Liver (tissue), 9 donors: ENCODE results near the gene CAV1. TPM values are rescaled to one million over a fixed set of nuclear protein-coding genes. Genes with fewer than 3 reads are reported as not detected.

Source experiments
- DNase-seq: peaks from one replicate; pipeline ENCODE4 v3.0.0-alpha.2; 2017; ENCODE audit warnings: low spot score
- H3K27ac ChIP-seq, 2 donors: one replicate each; pipeline ENCODE4 v1.7.0; 2013; ENCODE audit warnings: inconsistent platforms in 2 of 2, low read length in 2 of 2, control low read depth in 1 of 2, low read depth in 1 of 2, mild to moderate bottlenecking in 1 of 2
- H3K27me3 ChIP-seq, 4 donors: one replicate each; pipeline versions ENCODE4 v1.6.1 to v1.7.0; 2013; ENCODE audit warnings: low read length in 3 of 4, inconsistent platforms in 1 of 4, mild to moderate bottlenecking in 1 of 4, moderate library complexity in 1 of 4; ENCODE audit not compliant: control insufficient read depth in 4 of 4, insufficient read depth in 4 of 4
- H3K36me3 ChIP-seq, 4 donors: one replicate each; pipeline versions ENCODE4 v1.6.1 to v1.7.0; 2013; ENCODE audit warnings: low read length in 3 of 4, mild to moderate bottlenecking in 3 of 4, low read depth in 1 of 4, moderate library complexity in 1 of 4; ENCODE audit not compliant: control insufficient read depth in 4 of 4, insufficient read depth in 3 of 4
- H3K4me1 ChIP-seq, 4 donors: one replicate each; pipeline versions ENCODE4 v1.6.1 to v1.7.0; 2013; ENCODE audit warnings: low read length in 3 of 4, mild to moderate bottlenecking in 3 of 4, moderate library complexity in 1 of 4; ENCODE audit not compliant: control insufficient read depth in 4 of 4, insufficient read depth in 4 of 4
- H3K4me3 ChIP-seq, 3 donors: one replicate each; pipeline versions ENCODE4 v1.6.1 to v1.7.0; 2013; ENCODE audit warnings: low read length in 3 of 3, control low read depth in 1 of 3, low read depth in 1 of 3, mild to moderate bottlenecking in 1 of 3
- H3K9ac ChIP-seq, 2 donors: one replicate each; pipeline ENCODE4 v1.7.0; 2013; ENCODE audit warnings: low read length in 2 of 2, mild to moderate bottlenecking in 2 of 2, moderate library complexity in 2 of 2, control low read depth in 1 of 2, low read depth in 1 of 2
- H3K9me3 ChIP-seq, 4 donors: one replicate each; pipeline versions ENCODE4 v1.6.1 to v1.7.0; 2013; ENCODE audit warnings: low read length in 3 of 4; ENCODE audit not compliant: control insufficient read depth in 4 of 4
- CTCF ChIP-seq: fragments of 150-350 bp; IDR thresholded peaks from 2 replicates; pipeline ENCODE4 v1.5.1; 2017; ENCODE audit warnings: improper control_type of control experiment, low read depth, low read length; ENCODE audit not compliant: missing input control
- EGR1 ChIP-seq, 2 donors: IDR thresholded peaks; 2 replicates each; pipeline ENCODE4 v1.6.1; 2016 to 2018; ENCODE audit warnings: antibody characterized with exemption in 2 of 2, low read depth in 2 of 2
- FOXA1 ChIP-seq: IDR thresholded peaks from 2 replicates; pipeline ENCODE4 v1.6.1; 2016; ENCODE audit warnings: antibody characterized with exemption
- FOXA2 ChIP-seq: IDR thresholded peaks from 2 replicates; pipeline ENCODE4 v1.6.1; 2016; ENCODE audit warnings: antibody characterized with exemption
- HNF4A ChIP-seq, 2 donors: conservative IDR thresholded peaks; 2 replicates each; pipeline ENCODE4 v1.6.1; 2016; ENCODE audit warnings: antibody characterized with exemption in 2 of 2, mild to moderate bottlenecking in 2 of 2
- HNF4G ChIP-seq: IDR thresholded peaks from 2 replicates; pipeline ENCODE4 v1.6.1; 2016; ENCODE audit warnings: antibody characterized with exemption
- JUND ChIP-seq, 2 donors: IDR thresholded peaks; 2 replicates each; pipeline ENCODE4 v1.6.1; 2016; ENCODE audit warnings: antibody characterized with exemption in 2 of 2
- NR2F2 ChIP-seq: IDR thresholded peaks from 2 replicates; pipeline ENCODE4 v1.6.1; 2016; ENCODE audit warnings: antibody characterized with exemption
- RAD21 ChIP-seq, 2 donors: IDR thresholded peaks; 2 replicates each; pipeline ENCODE4 v1.6.1; 2016; ENCODE audit warnings: antibody characterized with exemption in 2 of 2, mild to moderate bottlenecking in 2 of 2
- SP1 ChIP-seq: IDR thresholded peaks from 2 replicates; pipeline ENCODE4 v1.6.1; 2018; ENCODE audit warnings: antibody characterized with exemption, mild to moderate bottlenecking
- YY1 ChIP-seq: IDR thresholded peaks from 2 replicates; pipeline ENCODE4 v1.6.1; 2016; ENCODE audit warnings: antibody characterized with exemption, mild to moderate bottlenecking
- WGBS: extraction: QIAGEN DNeasy Blood & Tissue Kit; methylation state at CpG from one replicate; pipeline ENCODE4 v1.1.7; 2013; 5-methylcytosine and 5-hydroxymethylcytosine counted together
- polyA plus RNA-seq, 2 donors: library from polyadenylated mRNA; stranded (reverse) in 1 of 2; unstranded in 1 of 2; fragments of 200-250 nt in 1 of 2; fragments of >200 nt in 1 of 2; fragmentation: Nextera tagmentation in 1 of 2; extraction: Ambion mirVana in 1 of 2; gene quantifications; one replicate each; pipeline versions ENCODE4 v1.2.1 to v1.2.3, GENCODE V29; 2013 to 2015
- total RNA-seq, 2 donors: library from RNA; depleted of rRNA; stranded (reverse); fragments of >200 nt; gene quantifications; one replicate each; pipeline ENCODE4 v1.2.3, GENCODE V29; 2014
- TF ChIP-seq, protein P1 (sequence below): IDR thresholded peaks from 2 replicates; pipeline ENCODE4 v1.6.1; 2016; ENCODE audit warnings: antibody characterized with exemption, mild to moderate bottlenecking
- TF ChIP-seq, protein P2 (sequence below): IDR thresholded peaks from 2 replicates; pipeline ENCODE4 v1.6.1; 2016; ENCODE audit warnings: antibody characterized with exemption
- TF ChIP-seq, protein P3 (sequence below): IDR thresholded peaks from 2 replicates; pipeline ENCODE4 v1.6.1; 2016; ENCODE audit warnings: antibody characterized with exemption
- donor health status: healthy.
- donor health status: healthy.
- donor health status: healthy.
- donor health status: healthy.
- donor health status: healthy.

The CAV1 gene
- total and polyA plus RNA-seq, 4 donors, result 9.9 to 13.4 (median 11.6) TPM

DNA sequence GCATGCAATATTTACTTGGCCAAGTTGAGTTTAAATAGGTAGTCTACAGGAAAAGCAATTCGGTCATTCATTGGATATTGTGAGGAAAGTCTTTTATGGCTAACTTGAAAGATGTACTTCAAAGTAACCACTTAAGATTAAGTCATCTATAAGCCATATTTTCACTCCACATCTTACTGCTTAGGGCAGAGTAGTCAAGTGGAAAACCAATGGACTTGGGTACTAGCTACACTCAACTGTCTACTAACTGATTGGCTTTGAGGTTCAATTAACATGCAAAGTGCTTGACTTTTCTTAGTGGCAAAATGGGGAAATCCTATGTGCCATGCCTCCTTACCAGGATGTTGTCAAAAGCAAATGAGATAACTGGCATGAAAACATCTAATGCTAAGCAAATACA, 51.0 kb downstream of the CAV1 start:
- H3K9ac ChIP-seq, result no peak overlapping the region
- H3K9me3 ChIP-seq, result no peaks in the 10 kb centered on the region
- no peak for DNase-seq
- no peaks in the 10 kb centered on the region for H3K36me3 ChIP-seq
- TF ChIP-seq, protein P1, sequence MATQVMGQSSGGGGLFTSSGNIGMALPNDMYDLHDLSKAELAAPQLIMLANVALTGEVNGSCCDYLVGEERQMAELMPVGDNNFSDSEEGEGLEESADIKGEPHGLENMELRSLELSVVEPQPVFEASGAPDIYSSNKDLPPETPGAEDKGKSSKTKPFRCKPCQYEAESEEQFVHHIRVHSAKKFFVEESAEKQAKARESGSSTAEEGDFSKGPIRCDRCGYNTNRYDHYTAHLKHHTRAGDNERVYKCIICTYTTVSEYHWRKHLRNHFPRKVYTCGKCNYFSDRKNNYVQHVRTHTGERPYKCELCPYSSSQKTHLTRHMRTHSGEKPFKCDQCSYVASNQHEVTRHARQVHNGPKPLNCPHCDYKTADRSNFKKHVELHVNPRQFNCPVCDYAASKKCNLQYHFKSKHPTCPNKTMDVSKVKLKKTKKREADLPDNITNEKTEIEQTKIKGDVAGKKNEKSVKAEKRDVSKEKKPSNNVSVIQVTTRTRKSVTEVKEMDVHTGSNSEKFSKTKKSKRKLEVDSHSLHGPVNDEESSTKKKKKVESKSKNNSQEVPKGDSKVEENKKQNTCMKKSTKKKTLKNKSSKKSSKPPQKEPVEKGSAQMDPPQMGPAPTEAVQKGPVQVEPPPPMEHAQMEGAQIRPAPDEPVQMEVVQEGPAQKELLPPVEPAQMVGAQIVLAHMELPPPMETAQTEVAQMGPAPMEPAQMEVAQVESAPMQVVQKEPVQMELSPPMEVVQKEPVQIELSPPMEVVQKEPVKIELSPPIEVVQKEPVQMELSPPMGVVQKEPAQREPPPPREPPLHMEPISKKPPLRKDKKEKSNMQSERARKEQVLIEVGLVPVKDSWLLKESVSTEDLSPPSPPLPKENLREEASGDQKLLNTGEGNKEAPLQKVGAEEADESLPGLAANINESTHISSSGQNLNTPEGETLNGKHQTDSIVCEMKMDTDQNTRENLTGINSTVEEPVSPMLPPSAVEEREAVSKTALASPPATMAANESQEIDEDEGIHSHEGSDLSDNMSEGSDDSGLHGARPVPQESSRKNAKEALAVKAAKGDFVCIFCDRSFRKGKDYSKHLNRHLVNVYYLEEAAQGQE, result no peak
- TF ChIP-seq SP1 (no peak), EGR1 (IDR thresholded peaks at IDR 0.05; ENCODE audit: low read depth in 2 of 2) (no peak), JUND (IDR thresholded peaks at IDR 0.05) (no peak), NR2F2 (no peak)
- no peak overlapping the region for H3K4me3 ChIP-seq
- WGBS, result 93% methylated on average over 1 of the region's 1 CpG
- peaks cover 0 to 6% (median 0%) of the 10 kb centered on the region in 4 donors for H3K4me1 ChIP-seq
- no peak overlapping the region for H3K27ac ChIP-seq
- H3K27me3 ChIP-seq, result no peaks in the 10 kb centered on the region

GRCh38 chr7:116576350-116577319, 51.8 kb downstream of the CAV1 start:
- Histone ChIP-seq H3K27me3 (no peaks in the 10 kb centered on the region), H3K9ac (no peak overlapping the region), H3K9me3 (no peaks in the 10 kb centered on the region), H3K4me1 (peaks cover 0 to 4% (median 0%) of the 10 kb centered on the region in 4 donors), H3K4me3 (no peak overlapping the region), H3K36me3 (no peaks in the 10 kb centered on the region), H3K27ac (peak overlapping the region; percentile 14 to 54)
- WGBS, result 79% methylated on average over 7 of the region's 7 CpGs
- DNase-seq, result no peak
- TF ChIP-seq JUND (IDR thresholded peaks at IDR 0.05) (peak in 1 of 2 donors; percentile 10), HNF4A (conservative IDR thresholded peaks at IDR 0.05) (no peak)

- no peak overlapping the region for H3K4me3 ChIP-seq
- H3K27ac ChIP-seq, result peak overlapping the region; percentile 14 to 54
- no peak for DNase-seq
- H3K4me1 ChIP-seq, result no peaks in the 10 kb centered on the region
- WGBS, result 66% methylated on average over 6 of the region's 6 CpGs
- no peak overlapping the region for H3K9ac ChIP-seq
- no peaks in the 10 kb centered on the region for H3K27me3 ChIP-seq
- no peaks in the 10 kb centered on the region for H3K36me3 ChIP-seq
- no peaks in the 10 kb centered on the region for H3K9me3 ChIP-seq
- TF ChIP-seq NR2F2 (no peak), JUND (IDR thresholded peaks at IDR 0.05) (no peak), FOXA1 (no peak), YY1 (no peak), RAD21 (IDR thresholded peaks at IDR 0.05) (no peak), HNF4A (conservative IDR thresholded peaks at IDR 0.05) (no peak), HNF4G (no peak), EGR1 (IDR thresholded peaks at IDR 0.05; ENCODE audit: low read depth in 2 of 2) (no peak), FOXA2 (no peak), CTCF (no peak)
- TF ChIP-seq, protein P2, sequence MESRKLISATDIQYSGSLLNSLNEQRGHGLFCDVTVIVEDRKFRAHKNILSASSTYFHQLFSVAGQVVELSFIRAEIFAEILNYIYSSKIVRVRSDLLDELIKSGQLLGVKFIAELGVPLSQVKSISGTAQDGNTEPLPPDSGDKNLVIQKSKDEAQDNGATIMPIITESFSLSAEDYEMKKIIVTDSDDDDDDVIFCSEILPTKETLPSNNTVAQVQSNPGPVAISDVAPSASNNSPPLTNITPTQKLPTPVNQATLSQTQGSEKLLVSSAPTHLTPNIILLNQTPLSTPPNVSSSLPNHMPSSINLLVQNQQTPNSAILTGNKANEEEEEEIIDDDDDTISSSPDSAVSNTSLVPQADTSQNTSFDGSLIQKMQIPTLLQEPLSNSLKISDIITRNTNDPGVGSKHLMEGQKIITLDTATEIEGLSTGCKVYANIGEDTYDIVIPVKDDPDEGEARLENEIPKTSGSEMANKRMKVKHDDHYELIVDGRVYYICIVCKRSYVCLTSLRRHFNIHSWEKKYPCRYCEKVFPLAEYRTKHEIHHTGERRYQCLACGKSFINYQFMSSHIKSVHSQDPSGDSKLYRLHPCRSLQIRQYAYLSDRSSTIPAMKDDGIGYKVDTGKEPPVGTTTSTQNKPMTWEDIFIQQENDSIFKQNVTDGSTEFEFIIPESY, result no peak
- TF ChIP-seq, protein P1, result no peak
- TF ChIP-seq, protein P3, sequence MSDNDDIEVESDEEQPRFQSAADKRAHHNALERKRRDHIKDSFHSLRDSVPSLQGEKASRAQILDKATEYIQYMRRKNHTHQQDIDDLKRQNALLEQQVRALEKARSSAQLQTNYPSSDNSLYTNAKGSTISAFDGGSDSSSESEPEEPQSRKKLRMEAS, result no peak
Observed at GRCh38 chr7:116577320-116577871, 52.6 kb downstream of the CAV1 start.
